SU-DHL-6 (cell line): Measurements from ENCODE around the gene MUC20.
"Not testable (repeated sequence)": the region's sequence is repeated elsewhere in the genome, so short reads cannot be mapped to it uniquely, and the experiment has no call there.

Experiments
- CTCF ChIP-seq: fragments of 200-600 bp; sonication (generic); IDR thresholded peaks from one replicate; pipeline ENCODE4 v1.5.1; 2017; ENCODE audit warnings: antibody characterized with exemption, mild to moderate bottlenecking, low read length, moderate library complexity; ENCODE audit not compliant: insufficient read depth, poor library complexity, severe bottlenecking
- EZH2phosphoT487 ChIP-seq: fragments of 200-600 bp; sonication (generic), shearing (Covaris generic); conservative IDR thresholded peaks from 2 replicates; pipeline ENCODE4 v1.6.1; 2018; ENCODE audit warnings: mild to moderate bottlenecking, antibody characterized with exemption, low read length, moderate library complexity, mixed read lengths

- not testable (repeated sequence) for TF ChIP-seq CTCF, EZH2phosphoT487
Measured at GRCh38 chr3:195687209-195687760, 33.5 kb upstream of the MUC20 start.
